Hepatic stellate cell (primary cell): ENCODE measurements around the gene ZCCHC2.

Experiments
- DNase-seq: peaks from one replicate; pipeline ENCODE4 v3.0.0; 2011; ENCODE audit warnings: low spot score

Gene ZCCHC2

GRCh38 chr18:62610351-62610700 is 87.5 kb downstream of the ZCCHC2 start:
- no peak for DNase-seq

GRCh38 chr18:62610701-62611411 is 88.0 kb downstream of the ZCCHC2 start:
- no peak for DNase-seq

- DNase-seq: no peak
Measured at GRCh38 chr18:62611453-62612288, 88.8 kb downstream of the ZCCHC2 start.

GRCh38 chr18:62612289-62612645 is 89.4 kb downstream of the ZCCHC2 start:
- no peak for DNase-seq

GRCh38 chr18:62612776-62613175 is 90.0 kb downstream of the ZCCHC2 start:
- DNase-seq: no peak

GRCh38 chr18:62614494-62614893 is 91.7 kb downstream of the ZCCHC2 start:
- no peak for DNase-seq

- DNase-seq: peak; percentile 37
Measured at GRCh38 chr18:62616331-62616805, 93.5 kb downstream of the ZCCHC2 start.

- no peak for DNase-seq
Measured at GRCh38 chr18:62617793-62618591, 95.2 kb downstream of the ZCCHC2 start.

GRCh38 chr18:62618735-62619134 is 95.9 kb downstream of the ZCCHC2 start:
- DNase-seq: no peak

GRCh38 chr18:62621546-62621945 is 98.7 kb downstream of the ZCCHC2 start:
- no peak for DNase-seq

- no peak for DNase-seq
Measured at GRCh38 chr18:62625019-62625418, 102.2 kb downstream of the ZCCHC2 start.
